A549 treated with CpdA at 1 μM for 4 hours (cell line): ENCODE measurements around the gene SURF1. TPM values are rescaled to one million over a fixed set of nuclear protein-coding genes. Genes with fewer than 3 reads are reported as not detected.

Experiments used
- total RNA-seq: library from RNA; stranded (reverse); fragments of 200-300 nt; extraction: Qiagen RNA extraction; gene quantifications from 5 replicates; pipeline ENCODE4 v1.2.3, GENCODE V29; 2022; ENCODE audit warnings: low read depth

Gene SURF1
- 30.5 to 49.9 TPM (median 44.1 TPM) in 5 replicates for total RNA-seq

GRCh38 chr9:133356391-133357091 lies at the start of gene SURF1, which contains the start of gene SURF2:
SURF1 (minus strand) TSS chr9:133356487; CDS start chr9:133356453, 34 bp downstream.
SURF2 (plus strand) TSS chr9:133356550; CDS start chr9:133356593, 43 bp downstream.

DNA sequence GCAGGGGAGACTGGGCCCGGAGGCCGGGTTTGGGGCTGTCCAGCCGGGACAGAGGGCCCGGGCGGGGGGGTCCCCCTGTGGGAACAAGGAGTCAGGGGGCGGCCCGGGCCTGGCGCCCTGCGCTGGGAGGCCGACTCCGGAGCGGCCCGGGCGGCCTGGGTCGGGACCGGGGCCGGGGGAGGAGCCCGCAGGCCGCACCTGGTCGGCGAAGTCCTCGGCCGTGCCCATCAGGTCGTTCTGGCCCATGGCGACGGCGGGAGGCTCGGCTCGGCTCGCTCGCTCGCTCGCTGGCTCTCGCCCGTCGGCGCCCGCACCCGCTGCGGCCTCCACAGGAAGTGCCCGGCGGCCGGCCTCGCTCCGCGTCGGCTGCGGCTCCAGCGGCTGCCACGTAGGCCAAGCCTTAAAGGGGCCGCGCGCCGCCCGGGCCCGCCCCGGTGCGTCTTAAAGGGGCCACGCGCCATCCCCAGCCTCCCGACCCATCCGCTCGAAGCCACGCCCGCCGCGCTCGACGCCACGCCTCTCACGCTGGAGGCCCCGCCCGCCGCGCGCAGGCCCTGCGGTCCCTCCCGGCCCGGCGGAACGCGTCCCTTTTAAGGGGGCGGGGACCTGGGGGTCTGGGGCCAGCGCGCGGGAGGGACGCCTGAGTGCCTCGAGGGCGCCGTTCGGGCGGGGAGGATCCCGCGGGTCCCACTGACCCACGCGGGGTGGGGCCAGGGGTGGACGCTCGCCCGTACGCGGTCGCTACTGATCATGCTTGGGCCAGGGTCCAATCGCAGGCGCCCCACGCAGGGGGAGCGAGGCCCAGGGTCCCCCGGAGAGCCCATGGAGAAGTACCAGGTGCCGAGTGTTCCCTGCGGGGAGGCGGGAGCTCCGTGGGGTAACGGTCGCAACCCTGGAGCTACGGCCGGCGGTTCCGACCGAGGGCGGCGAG lies 19.7 kb upstream of the SURF1 start, which contains the start of the genes STKLD1 and SURF4:
TSS of gene STKLD1 (plus strand) at position 643 of the 931 bp plus-strand sequence. CDS start at position 751, 108 bp downstream.
TSS of gene SURF4 (minus strand) at position 337 of the 931 bp plus-strand sequence. CDS start at position 246, 91 bp downstream.

DNA sequence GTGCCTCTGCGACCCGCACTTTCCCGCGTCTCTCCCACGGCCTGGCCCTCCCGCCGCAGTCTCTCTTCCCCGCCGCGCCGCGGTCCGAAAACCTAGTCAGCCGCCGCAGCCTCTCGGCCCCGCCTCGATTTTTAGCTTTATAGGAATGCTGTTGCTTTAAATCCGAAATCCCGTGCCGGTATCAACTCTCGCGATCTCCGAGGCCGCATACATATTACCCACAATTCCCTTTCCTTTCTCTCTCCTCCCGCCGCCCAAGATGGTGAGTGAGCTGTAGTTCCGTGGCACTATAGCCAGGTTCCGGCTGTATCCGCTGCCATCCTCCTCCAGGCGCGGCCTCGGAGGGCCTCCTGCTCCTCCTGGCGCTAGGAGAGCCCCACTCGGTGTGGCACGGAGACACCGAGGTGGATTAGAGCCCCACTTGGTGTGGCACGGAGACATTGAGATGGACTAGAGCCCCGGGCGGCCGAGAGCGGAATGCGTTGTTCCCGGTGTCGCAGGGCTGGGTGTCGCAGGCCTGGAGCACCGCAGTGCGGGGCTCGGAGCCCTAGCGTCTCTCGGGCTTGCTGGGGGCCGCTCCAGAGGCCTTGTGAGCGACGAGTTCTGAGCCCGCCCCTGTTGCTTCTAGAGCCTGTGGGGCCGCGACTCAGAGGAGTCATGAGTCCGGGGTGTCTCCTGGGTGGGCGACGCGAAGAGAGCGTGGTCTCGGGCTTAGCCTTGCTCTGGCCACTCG lies 8.1 kb downstream of the SURF1 start, which contains the start of the genes MED22 and RPL7A:
TSS of gene MED22 (minus strand) at position 147 of the 733 bp plus-strand sequence. CDS start 1,469 bp downstream, outside the sequence.
TSS of gene RPL7A (plus strand) at position 234 of the 733 bp plus-strand sequence. CDS start at position 260, 26 bp downstream.

DNA sequence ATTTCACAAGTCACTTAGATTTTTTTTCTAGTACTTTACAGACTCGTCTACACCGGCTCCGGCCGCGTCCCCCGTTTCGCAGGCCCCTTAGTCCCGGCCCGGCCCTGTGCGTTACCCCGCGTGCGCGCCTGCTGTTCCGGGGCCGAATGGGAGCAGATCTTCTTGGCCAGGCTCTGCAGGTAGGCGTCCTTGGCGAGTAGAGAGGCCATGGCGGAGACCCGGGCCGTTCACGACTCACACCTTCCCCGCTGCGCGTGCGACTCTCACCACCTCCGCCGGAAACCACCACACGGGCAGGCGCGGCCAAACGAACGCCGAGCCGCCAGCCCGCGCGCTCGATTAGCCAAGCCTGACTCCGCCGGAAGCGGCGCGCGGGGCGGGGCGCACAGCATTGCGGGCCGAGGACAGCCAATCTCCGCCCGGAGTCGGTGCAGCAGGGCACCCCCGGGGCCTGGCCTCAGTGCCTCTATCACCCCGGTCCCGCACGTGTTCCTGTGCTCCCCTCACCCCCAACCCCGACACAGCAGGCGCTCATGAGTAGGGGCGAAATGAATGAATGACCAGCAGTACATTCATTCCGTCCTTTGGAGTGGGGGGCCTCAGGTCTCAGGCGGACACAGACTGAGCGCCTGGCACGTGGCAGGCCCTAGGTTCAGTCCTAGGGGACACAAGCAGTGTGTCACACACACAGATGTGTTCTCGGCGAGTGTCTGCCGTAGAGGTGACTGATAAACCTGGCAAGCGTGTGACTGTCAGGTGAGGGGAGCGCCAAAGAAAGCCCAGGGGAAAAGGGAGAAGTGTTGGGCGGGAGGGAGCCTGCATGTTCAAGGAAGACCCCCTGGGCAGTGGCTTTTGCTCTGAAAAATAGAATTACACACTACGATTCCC lies 20.1 kb downstream of the SURF1 start, which contains the start of gene SURF6:
TSS of gene SURF6 (minus strand) at position 265 of the 888 bp plus-strand sequence. CDS start at position 209, 56 bp downstream.

Other genes with a start within 250 kb of the SURF1 start
- gene RALGDS, start 235.2 kb downstream of the SURF1 start, total RNA-seq: 21.0 to 27.1 TPM (median 24.4 TPM) in 5 replicates
- gene GBGT1, start 192.6 kb downstream of the SURF1 start, total RNA-seq: 1.6 to 3.0 TPM (median 2.8 TPM) in 5 replicates
- not detected in 5 replicates for gene OBP2B, start 147.2 kb downstream of the SURF1 start, total RNA-seq
- not detected in 5 replicates for gene ABO, start 81.3 kb downstream of the SURF1 start, total RNA-seq
- 24.0 to 32.5 TPM (median 27.3 TPM) in 5 replicates for gene SURF6, start 20.3 kb downstream of the SURF1 start, total RNA-seq
- gene MED22, start 8.4 kb downstream of the SURF1 start, total RNA-seq: 23.9 to 31.9 TPM (median 29.7 TPM) in 5 replicates
- 3,321 to 3,607 TPM (median 3,503 TPM) in 5 replicates for gene RPL7A, start 8.3 kb downstream of the SURF1 start, total RNA-seq
- 39.2 to 55.8 TPM (median 47.0 TPM) in 5 replicates for gene SURF2, start 63 bp upstream of the SURF1 start, total RNA-seq
- gene SURF4, start 19.6 kb upstream of the SURF1 start, total RNA-seq: 179 to 209 TPM (median 208 TPM) in 5 replicates
- gene STKLD1, start 19.9 kb upstream of the SURF1 start, total RNA-seq: 0.23 to 1.4 TPM (median 0.81 TPM) in 5 replicates
- gene REXO4, start 61.5 kb upstream of the SURF1 start, total RNA-seq: 31.4 to 44.3 TPM (median 39.2 TPM) in 5 replicates
- gene ADAMTS13, start 65.9 kb upstream of the SURF1 start, total RNA-seq: 0.28 to 0.73 TPM (median 0.48 TPM) in 5 replicates
- gene CACFD1, start 103.5 kb upstream of the SURF1 start, total RNA-seq: 3.3 to 4.8 TPM (median 4.4 TPM) in 5 replicates
- gene SLC2A6, start 122.6 kb upstream of the SURF1 start, total RNA-seq: 16.2 to 24.6 TPM (median 21.2 TPM) in 5 replicates
- gene MYMK, start 168.5 kb upstream of the SURF1 start, total RNA-seq: not detected in 5 replicates
- gene ADAMTSL2, start 178.2 kb upstream of the SURF1 start, total RNA-seq: not detected in 5 replicates